ENCODE measurements around the gene FBXL5. TPM values are rescaled to one million over a fixed set of nuclear protein-coding genes. Genes with fewer than 3 reads are reported as not detected.

The FBXL5 gene
- total and polyA plus RNA-seq, 3 experiments from 2014 or later: 25.1 to 94.5 (median 27.6) TPM

DNA sequence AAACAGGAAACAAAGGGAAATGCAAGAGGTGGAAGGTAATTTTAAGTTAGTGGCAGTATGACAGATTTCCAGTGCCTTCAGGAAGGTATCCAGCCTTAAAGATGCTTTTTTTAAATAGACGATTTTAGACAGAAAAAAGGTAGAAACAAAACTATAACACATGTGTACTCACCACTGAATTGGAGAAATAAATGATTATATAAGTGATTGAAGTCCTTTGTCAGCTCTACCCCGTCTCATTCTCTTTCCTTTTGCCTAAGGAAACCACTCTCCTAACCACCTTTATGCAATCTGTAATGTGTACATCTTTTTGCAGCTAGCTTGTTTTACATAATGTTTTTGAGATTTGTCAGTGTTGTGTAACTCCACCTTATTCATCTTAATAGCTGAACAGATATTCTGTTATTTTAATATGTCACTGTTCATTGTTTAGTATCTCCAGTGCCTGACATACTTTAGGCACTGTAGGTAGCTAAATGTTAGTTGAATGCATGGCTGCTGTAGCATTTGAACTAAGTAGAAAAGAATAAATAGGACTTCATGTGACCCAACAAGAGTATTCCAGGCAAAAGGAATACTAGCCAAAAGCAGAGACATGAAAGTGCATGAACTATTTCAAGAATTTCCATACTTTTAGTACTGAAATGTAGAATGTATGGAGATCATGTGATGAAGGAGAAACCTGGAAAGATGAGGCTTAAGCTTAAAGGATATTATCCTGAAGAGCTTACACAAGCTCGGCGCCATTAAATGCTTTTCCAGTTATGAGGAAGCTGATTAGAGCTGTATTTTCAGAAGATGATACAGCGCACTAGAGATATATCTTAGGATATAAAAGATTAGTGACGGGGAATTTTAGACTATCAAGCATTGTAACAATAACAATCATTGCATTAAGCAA, 27.3 kb upstream of the FBXL5 start:
- H3K27me3 ChIP-seq (ENCODE audit: insufficient read depth, low read length, poor library complexity, severe bottlenecking): no peaks in the 10 kb centered on the region
- ChIA-PET POLR2A (interaction anchor here (2.0 kb wide), 1 partner anchor 27 kb away, joined by 14 read pairs; the partner anchor contains the start of gene FBXL5), CTCF (interaction anchor here (1.2 to 2.3 kb wide), 2 partner anchors 27 to 28 kb away, joined by 3 to 7 read pairs; partner anchors contain the start of gene FBXL5)
- H3K27me3 Mint-ChIP-seq: no peaks in the 10 kb centered on the region
- peaks cover 30 to 49% (median 45%) of the 10 kb centered on the region in 3 donors for H3K4me1 Mint-ChIP-seq
- peak overlapping the region; percentile 97 for H3K4me3 ChIP-seq (ENCODE audit: low read length)
- DNase-seq: peak in 1 of 5 donors; percentile 28
- peak overlapping the region; percentile 92 to 98 (median 96) for H3K4me3 Mint-ChIP-seq
- no peaks in the 10 kb centered on the region for H3K9me3 ChIP-seq (ENCODE audit: low read length)
- no peaks in the 10 kb centered on the region for H3K9me3 Mint-ChIP-seq
- H3K36me3 Mint-ChIP-seq: peaks cover 5 to 32% (median 7%) of the 10 kb centered on the region in 3 donors
- peak overlapping the region; percentile 89 to 98 (median 98) for H3K27ac Mint-ChIP-seq
- no peaks in the 10 kb centered on the region for H3K36me3 ChIP-seq (ENCODE audit: insufficient read depth, low read length)
- peak overlapping the region; percentile 88 for H3K27ac ChIP-seq (ENCODE audit: low read depth, low read length)
- H3K4me1 ChIP-seq (ENCODE audit: insufficient read depth, low read length): peaks cover 20% of the 10 kb centered on the region

DNA sequence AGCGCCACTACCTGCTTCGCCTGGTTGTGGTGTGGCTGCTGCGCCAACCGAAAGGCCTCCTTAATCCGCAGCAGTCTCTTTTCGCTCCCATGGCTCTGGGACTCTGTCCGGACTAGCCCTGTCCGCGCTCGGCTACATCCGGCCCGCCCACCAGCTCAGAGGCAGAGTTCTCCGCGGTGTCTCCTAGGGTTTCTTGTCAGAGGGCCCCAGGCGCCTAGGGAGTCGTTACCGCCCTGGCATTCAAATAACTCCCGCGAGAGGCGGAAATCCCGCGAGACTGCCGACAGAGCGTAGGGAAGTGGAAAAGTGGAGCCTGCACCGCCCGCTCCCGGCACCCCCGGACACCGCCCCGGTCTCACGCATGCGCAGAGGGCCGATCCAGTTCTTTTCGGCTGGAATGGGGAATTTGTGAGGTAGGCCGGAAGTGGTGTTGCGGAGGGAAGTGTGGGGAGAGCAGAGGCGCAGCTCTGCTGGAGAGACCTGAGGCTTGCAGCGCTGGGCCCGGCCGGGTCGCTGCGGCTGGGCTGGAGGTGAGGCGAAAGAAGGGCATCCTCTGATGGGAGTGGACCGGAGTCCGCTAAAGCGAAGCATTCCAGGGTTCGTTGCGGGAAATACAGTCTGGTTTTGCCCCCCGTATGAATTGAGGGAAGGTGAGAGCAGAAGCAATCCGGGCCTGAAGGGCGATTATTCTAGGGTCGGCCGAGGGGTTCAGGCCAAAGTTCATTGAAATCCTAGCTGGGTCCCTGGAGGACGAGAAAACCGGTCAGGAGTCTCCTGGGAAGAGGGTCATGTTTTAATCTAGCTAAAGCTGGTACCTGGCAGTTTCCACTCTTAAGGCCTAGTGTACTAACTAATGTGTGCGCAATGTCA, 26.4 kb upstream of the FBXL5 start, which contains the start of gene FAM200B:
Gene FAM200B (plus strand): TSS at position 456 of the 870 bp plus-strand sequence. CDS start 5,151 bp downstream, outside the sequence.
- Mint-ChIP-seq H3K27me3 (no peaks in the 10 kb centered on the region), H3K4me3 (peak within 1 kb of the TSS; percentile 92 to 98 (median 96)), H3K4me1 (peaks cover 30 to 49% (median 45%) of the 10 kb centered on the region in 3 donors), H3K36me3 (peaks cover 3 to 24% (median 6%) of the 10 kb centered on the region in 3 donors), H3K27ac (peak within 1 kb of the TSS; percentile 89 to 98 (median 98)), H3K9me3 (no peaks in the 10 kb centered on the region)
- Histone ChIP-seq H3K36me3 (ENCODE audit: insufficient read depth, low read length) (no peaks in the 10 kb centered on the region), H3K9me3 (ENCODE audit: low read length) (no peaks in the 10 kb centered on the region), H3K27me3 (ENCODE audit: insufficient read depth, low read length, poor library complexity, severe bottlenecking) (no peaks in the 10 kb centered on the region), H3K27ac (ENCODE audit: low read depth, low read length) (peak within 1 kb of the TSS; percentile 88), H3K4me1 (ENCODE audit: insufficient read depth, low read length) (peaks cover 20% of the 10 kb centered on the region), H3K4me3 (ENCODE audit: low read length) (peak within 1 kb of the TSS; percentile 97)
- ChIA-PET CTCF (interaction anchor here (1.2 to 2.3 kb wide), 2 partner anchors 26 to 27 kb away, joined by 3 to 7 read pairs; partner anchors contain the start of gene FBXL5), POLR2A (interaction anchor here (2.0 kb wide), 1 partner anchor 27 kb away, joined by 14 read pairs; the partner anchor contains the start of gene FBXL5)
- DNase-seq: peak; percentile 91 to 98 (median 95)

DNA sequence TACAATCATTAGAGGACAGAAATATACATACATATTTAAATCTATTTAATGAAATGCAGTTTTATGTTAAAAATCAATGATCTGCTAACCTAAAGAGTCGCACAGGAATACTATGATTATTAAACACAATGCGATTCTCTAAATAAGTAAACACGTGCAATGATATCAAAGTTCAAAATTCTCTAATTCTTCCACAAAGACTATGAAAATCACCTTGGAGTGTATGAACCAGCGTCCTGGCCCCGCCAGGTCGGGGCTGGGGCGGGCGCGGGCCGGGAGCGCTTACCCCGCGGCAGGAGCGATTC, 25.9 kb upstream of the FBXL5 start:
- H3K27ac ChIP-seq (ENCODE audit: low read depth, low read length): peak overlapping the region; percentile 88
- Mint-ChIP-seq H3K4me3 (peak overlapping the region; percentile 92 to 98 (median 96)), H3K4me1 (peaks cover 27 to 43% (median 41%) of the 10 kb centered on the region in 3 donors), H3K27ac (peak overlapping the region in 2 of 8 donors; percentile 89 to 97), H3K36me3 (peaks cover 0 to 18% (median under 1%) of the 10 kb centered on the region in 3 donors), H3K9me3 (no peaks in the 10 kb centered on the region), H3K27me3 (no peaks in the 10 kb centered on the region)
- ChIA-PET POLR2A (interaction anchor here (2.0 kb wide), 1 partner anchor 26 kb away, joined by 14 read pairs; the partner anchor contains the start of gene FBXL5), CTCF (no interaction called here)
- no peaks in the 10 kb centered on the region for H3K36me3 ChIP-seq (ENCODE audit: insufficient read depth, low read length)
- no peak for DNase-seq
- H3K27me3 ChIP-seq (ENCODE audit: insufficient read depth, low read length, poor library complexity, severe bottlenecking): no peaks in the 10 kb centered on the region
- peak overlapping the region; percentile 97 for H3K4me3 ChIP-seq (ENCODE audit: low read length)
- peaks cover 20% of the 10 kb centered on the region for H3K4me1 ChIP-seq (ENCODE audit: insufficient read depth, low read length)
- no peaks in the 10 kb centered on the region for H3K9me3 ChIP-seq (ENCODE audit: low read length)

DNA sequence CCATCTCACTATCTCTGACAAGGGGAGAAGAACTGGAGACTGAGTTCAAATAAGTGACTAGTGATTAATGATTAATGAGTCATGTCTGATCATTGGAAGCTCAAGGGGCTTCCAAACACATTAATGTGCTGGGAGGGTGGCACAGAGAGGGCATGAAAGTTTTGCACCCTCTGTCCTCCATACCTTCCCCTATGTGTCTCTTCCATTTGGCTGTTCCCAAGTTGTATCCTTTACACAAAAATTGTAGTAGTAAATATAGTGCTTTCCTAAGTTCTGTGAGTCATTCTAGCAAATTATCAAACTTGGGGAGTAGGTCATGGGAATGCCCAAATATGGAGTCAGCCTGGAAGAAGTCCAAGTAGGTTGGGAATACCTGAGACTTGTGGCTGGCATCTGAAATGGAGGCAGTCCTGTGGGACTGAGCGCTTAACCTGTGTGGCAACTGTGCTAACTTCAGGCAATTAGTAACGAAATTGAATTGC, 22.4 kb upstream of the FBXL5 start:
- no peaks in the 10 kb centered on the region for H3K27me3 Mint-ChIP-seq

DNA sequence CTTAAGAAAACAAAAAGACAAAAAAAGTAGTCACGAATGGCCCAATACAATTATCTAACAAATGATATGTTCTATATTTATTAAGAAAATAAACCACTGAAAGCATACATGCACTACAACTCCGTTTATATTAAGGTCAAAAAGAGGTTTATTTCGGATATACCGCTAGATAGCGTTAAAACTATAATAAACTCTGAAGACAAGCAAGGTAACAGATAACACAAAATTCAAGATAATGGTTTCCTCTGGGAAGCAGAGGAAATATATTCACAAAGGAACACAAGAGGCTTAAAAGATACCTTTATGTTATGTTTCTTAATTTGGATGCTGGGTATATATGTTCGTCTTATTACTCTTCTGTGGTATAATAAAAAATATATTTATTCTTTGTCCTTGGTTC, 21.7 kb upstream of the FBXL5 start:
- H3K9me3 Mint-ChIP-seq: no peaks in the 10 kb centered on the region
- H3K4me3 Mint-ChIP-seq: no peak overlapping the region
- H3K27ac Mint-ChIP-seq: no peak overlapping the region
- no peak for DNase-seq
- CTCF ChIA-PET: interaction anchor here (2.0 kb wide), 1 partner anchor 14 kb away, joined by 4 read pairs; no protein-coding TSS in a partner anchor
- peaks cover 0 to 5% (median 0%) of the 10 kb centered on the region in 3 donors for H3K36me3 Mint-ChIP-seq
- no peaks in the 10 kb centered on the region for H3K27me3 Mint-ChIP-seq
- H3K4me3 ChIP-seq (ENCODE audit: low read length): no peak overlapping the region
- H3K27me3 ChIP-seq (ENCODE audit: insufficient read depth, low read length, poor library complexity, severe bottlenecking): no peaks in the 10 kb centered on the region
- H3K36me3 ChIP-seq (ENCODE audit: insufficient read depth, low read length): no peaks in the 10 kb centered on the region
- no peaks in the 10 kb centered on the region for H3K4me1 ChIP-seq (ENCODE audit: insufficient read depth, low read length)
- POLR2A ChIA-PET: no interaction called here
- H3K9me3 ChIP-seq (ENCODE audit: low read length): no peaks in the 10 kb centered on the region
- H3K4me1 Mint-ChIP-seq: peaks cover 0 to 6% (median 6%) of the 10 kb centered on the region in 3 donors
- H3K27ac ChIP-seq (ENCODE audit: low read depth, low read length): no peak overlapping the region

More for the DNA sequence above, 22.4 kb upstream of the FBXL5 start:
- no peak overlapping the region for H3K4me3 ChIP-seq (ENCODE audit: low read length)
- H3K27ac Mint-ChIP-seq: no peak overlapping the region
- peak overlapping the region; percentile 17 for H3K27ac ChIP-seq (ENCODE audit: low read depth, low read length)
- H3K27me3 ChIP-seq (ENCODE audit: insufficient read depth, low read length, poor library complexity, severe bottlenecking): no peaks in the 10 kb centered on the region
- peaks cover 6 to 13% (median 12%) of the 10 kb centered on the region in 3 donors for H3K4me1 Mint-ChIP-seq
- DNase-seq: no peak
- CTCF ChIA-PET: interaction anchor here (2.0 kb wide), 1 partner anchor 14 kb away, joined by 4 read pairs; no protein-coding TSS in a partner anchor
- peaks cover 4% of the 10 kb centered on the region for H3K4me1 ChIP-seq (ENCODE audit: insufficient read depth, low read length)
- H3K36me3 ChIP-seq (ENCODE audit: insufficient read depth, low read length): no peaks in the 10 kb centered on the region
- POLR2A ChIA-PET: no interaction called here
- H3K4me3 Mint-ChIP-seq: peak overlapping the region in 1 of 7 donors; percentile 69
- no peaks in the 10 kb centered on the region for H3K9me3 ChIP-seq (ENCODE audit: low read length)
- peaks cover 0 to 8% (median 0%) of the 10 kb centered on the region in 3 donors for H3K36me3 Mint-ChIP-seq
- no peaks in the 10 kb centered on the region for H3K9me3 Mint-ChIP-seq

DNA sequence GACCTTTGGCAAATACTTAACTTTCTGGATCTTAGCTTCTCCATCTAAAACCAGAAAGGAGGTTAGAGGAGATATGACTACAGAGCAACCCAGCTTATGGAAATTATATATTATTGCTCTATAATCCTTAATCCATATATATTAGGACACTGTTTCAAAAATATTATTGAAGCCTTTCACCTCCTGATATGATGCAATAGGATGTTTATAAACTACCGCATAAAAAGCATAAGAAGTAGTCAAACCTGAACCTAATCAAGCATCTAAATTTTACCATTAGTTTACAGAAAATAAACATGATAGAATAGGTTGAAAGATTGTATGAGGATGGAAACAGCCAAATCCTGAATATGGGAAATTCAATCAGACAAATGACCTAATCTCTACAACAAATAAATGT, 20.9 kb upstream of the FBXL5 start:
- Mint-ChIP-seq H3K4me3 (no peak overlapping the region), H3K36me3 (no peaks in the 10 kb centered on the region), H3K27me3 (no peaks in the 10 kb centered on the region), H3K4me1 (peaks cover 0 to 5% (median 0%) of the 10 kb centered on the region in 3 donors), H3K9me3 (no peaks in the 10 kb centered on the region), H3K27ac (no peak overlapping the region)
- ChIA-PET CTCF (interaction anchor here (2.0 kb wide), 1 partner anchor 13 kb away, joined by 4 read pairs; no protein-coding TSS in a partner anchor), POLR2A (no interaction called here)
- Histone ChIP-seq H3K4me3 (ENCODE audit: low read length) (no peak overlapping the region), H3K4me1 (ENCODE audit: insufficient read depth, low read length) (no peaks in the 10 kb centered on the region), H3K27me3 (ENCODE audit: insufficient read depth, low read length, poor library complexity, severe bottlenecking) (no peaks in the 10 kb centered on the region), H3K27ac (ENCODE audit: low read depth, low read length) (no peak overlapping the region), H3K36me3 (ENCODE audit: insufficient read depth, low read length) (no peaks in the 10 kb centered on the region), H3K9me3 (ENCODE audit: low read length) (no peaks in the 10 kb centered on the region)
- no peak for DNase-seq

DNA sequence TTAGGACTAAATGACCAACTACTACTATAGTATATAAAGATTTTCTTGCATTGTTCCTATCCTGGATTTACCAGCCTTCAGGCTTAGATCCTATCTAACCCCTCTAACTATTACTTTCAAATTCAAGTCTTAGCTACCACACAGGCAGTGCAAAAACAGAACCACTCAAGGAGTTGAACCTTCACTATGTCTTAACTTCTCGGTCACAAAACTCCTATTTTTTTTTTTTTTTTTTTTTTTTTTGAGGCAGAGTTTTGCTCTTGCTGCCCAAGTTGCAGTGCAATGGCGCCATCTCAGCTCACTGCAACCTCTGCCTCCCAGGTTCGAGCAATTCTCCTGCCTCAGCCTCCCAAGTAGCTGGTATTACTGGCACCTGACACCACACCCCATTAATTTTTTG, 20.2 kb upstream of the FBXL5 start:
- DNase-seq: no peak
- CTCF ChIA-PET: interaction anchor here (0.8 kb wide), 1 partner anchor 74 kb away, joined by 3 read pairs; no protein-coding TSS in a partner anchor
- H3K4me1 Mint-ChIP-seq: peaks cover 0 to 5% (median 0%) of the 10 kb centered on the region in 3 donors
- Histone ChIP-seq H3K4me1 (ENCODE audit: insufficient read depth, low read length) (no peaks in the 10 kb centered on the region), H3K9me3 (ENCODE audit: low read length) (no peaks in the 10 kb centered on the region), H3K27me3 (ENCODE audit: insufficient read depth, low read length, poor library complexity, severe bottlenecking) (no peaks in the 10 kb centered on the region), H3K4me3 (ENCODE audit: low read length) (no peak overlapping the region), H3K36me3 (ENCODE audit: insufficient read depth, low read length) (no peaks in the 10 kb centered on the region), H3K27ac (ENCODE audit: low read depth, low read length) (no peak overlapping the region)
- H3K9me3 Mint-ChIP-seq: no peaks in the 10 kb centered on the region
- no peaks in the 10 kb centered on the region for H3K27me3 Mint-ChIP-seq
- no peaks in the 10 kb centered on the region for H3K36me3 Mint-ChIP-seq
- H3K27ac Mint-ChIP-seq: no peak overlapping the region
- no peak overlapping the region for H3K4me3 Mint-ChIP-seq
- POLR2A ChIA-PET: interaction anchor here (0.8 kb wide), 1 partner anchor 13 kb away, joined by 4 read pairs; no protein-coding TSS in a partner anchor

All from CD8-positive, alpha-beta memory T cell (primary cell).